HL-60/S4 treated with phorbol 12-myristate 13-acetate at 8.2 ng/mL for 4 days and 3 days (cell line): ENCODE data around the gene PUS3.

ENCODE experiments used
- in situ Hi-C: fragments of 300-500 bp; cut with MboI; formaldehyde crosslinking; loops from 2 replicates; pipeline ENCODE4 v1.15.0; 2022; ENCODE audit warnings: low sequenced_read_pairs

PUS3 gene

DNA sequence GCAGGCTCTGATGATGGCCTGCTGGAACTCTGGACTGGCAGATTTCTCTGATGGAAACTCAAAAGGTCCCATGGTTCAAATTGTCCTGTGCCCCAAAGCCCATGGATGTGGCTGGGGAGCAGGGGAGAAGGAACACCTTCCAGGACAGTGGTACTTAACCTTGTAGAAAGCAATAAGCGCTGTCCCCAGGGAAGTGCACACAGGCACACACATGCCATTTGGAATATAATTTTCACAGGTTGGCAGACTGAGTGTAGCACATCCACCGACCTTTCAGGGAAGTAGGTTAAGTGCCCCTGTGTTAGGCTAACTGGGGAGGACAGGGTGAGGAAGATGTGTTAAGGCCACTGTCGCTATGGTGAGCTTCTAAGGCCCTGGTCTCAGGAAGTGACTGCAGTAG, 19.1 kb upstream of the PUS3 start:
- in situ Hi-C loops = loop anchor here (25.0 kb wide), 1 partner anchor 265 kb away; no protein-coding TSS in a partner anchor

DNA sequence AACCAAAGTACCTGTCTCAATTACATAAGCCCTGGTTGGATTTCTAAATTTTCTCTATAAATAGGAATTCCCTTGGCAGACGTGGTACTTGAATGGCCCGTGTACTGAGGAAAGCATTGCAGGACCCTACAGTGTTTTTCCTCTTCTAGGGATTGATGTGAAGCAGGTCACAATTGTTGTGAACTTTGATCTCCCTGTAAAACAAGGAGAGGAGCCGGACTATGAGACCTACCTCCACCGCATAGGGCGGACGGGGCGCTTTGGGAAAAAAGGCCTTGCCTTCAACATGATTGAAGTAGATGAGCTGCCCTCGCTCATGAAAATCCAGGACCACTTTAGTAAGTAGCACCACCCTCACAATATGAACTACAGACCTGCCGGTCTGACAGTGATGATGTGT, 18.0 kb upstream of the PUS3 start:
- in situ Hi-C loops = loop anchor here (25.0 kb wide), 1 partner anchor 266 kb away; no protein-coding TSS in a partner anchor

DNA sequence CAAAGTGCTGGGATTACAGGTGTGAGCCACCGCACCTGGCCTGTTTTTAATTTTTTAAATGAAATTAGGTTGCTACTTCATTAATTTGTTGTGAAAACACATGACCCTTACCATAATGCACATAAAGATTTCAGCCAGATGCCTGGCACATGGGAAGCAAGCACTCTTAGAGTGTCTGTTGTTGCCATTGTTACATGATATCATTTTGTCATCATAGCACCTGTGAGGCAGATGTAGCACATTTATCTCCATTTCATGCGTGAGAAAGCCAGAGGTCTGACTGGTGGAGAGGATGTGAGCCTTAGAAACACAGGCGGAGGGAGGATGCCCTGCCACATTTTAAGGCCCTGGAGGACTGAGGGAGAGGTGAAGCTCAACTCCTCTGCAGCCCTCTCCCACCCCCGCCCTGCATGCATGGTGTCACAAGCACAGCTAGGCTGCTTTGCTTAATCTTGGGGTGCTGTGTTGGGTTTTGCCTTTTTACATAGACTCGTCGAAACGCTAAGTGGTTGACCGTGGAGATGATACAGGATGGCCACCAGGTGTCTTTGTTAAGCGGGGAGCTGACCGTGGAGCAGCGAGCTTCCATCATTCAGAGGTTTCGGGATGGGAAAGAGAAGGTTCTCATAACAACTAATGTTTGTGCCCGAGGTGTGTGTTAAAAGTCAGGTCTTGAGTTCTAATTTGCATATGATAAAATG, 15.3 kb upstream of the PUS3 start:
- in situ Hi-C loops = loop anchor here (25.0 kb wide), 1 partner anchor 269 kb away; no protein-coding TSS in a partner anchor

DNA sequence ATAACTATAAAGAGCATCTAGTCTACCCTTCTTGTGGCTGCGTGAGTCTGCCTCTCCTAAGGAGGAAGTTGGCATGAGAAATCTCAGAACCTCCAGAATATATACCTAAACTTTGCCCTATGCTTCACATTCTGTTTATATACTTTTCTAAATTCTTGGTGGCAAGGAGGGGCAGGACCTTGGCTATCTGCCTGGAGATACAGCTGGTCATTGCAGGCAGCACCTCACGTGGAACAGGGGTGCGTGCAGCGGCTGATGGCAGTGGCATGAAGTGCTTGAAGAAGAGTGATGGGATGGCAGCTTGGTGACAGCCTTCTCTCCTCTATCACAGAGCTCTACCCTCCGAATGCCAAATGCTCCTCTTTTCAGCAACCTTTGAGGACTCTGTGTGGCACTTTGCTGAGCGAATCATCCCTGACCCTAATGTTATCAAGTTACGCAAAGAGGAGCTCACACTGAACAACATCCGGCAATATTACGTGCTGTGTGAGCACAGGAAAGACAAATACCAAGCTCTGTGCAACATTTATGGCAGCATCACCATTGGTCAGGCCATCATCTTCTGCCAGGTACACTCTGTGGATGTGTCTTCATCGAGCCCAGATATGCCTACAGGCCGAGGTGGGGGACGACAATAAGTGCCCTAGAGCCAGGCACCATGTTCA, 13.8 kb upstream of the PUS3 start:
- in situ Hi-C loops = loop anchor here (25.0 kb wide), 1 partner anchor 270 kb away; no protein-coding TSS in a partner anchor

DNA sequence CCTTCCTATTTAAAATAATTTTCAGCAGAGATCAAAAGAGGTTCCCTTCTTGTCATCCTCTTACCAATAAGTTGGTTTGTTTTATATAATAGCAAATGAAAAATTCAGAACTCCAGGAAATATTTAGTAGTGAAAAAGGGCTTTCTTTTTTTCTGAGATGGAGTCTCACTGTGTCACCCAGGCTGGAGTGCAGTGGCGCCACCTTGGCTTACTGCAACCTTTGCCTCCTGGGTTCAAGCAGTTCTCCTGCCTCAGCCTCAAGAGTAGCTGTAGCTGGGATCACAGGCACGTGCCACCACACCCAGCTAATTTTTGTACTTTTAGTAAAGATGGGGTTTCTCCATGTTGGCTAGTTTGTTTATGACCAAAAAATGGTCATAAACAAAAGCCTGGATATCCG, 11.6 kb upstream of the PUS3 start:
- in situ Hi-C loops = loop anchor here (25.0 kb wide), 1 partner anchor 273 kb away; no protein-coding TSS in a partner anchor

DNA sequence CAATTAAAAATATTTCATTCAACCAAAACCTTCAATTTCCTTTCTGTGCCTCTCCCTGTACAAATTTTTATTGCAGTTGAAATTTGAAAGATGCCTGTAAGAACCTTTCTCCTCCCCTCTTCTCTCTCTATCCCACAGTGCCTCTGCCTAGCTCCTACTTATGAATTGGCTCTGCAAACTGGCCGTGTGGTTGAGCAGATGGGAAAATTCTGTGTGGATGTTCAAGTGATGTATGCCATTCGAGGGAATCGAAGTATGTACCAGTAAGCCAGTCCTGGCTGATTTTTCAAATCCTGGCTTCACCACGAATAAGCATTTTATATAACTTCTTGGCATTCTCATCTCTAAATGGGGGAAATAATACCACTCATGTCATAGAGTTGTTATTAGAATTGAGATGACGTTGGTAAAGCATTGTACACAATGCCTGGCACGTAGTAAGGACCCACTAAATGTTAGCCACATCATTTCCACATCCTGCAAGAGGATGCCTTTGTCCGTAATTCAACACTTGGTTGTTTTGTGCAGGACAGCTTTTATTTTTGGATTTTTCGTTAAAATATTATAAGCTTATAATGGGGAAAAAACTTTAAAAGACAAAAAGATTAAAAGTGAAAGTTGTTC, 7.3 kb upstream of the PUS3 start:
- in situ Hi-C loops = loop anchor here (25.0 kb wide), 1 partner anchor 277 kb away; no protein-coding TSS in a partner anchor

DNA sequence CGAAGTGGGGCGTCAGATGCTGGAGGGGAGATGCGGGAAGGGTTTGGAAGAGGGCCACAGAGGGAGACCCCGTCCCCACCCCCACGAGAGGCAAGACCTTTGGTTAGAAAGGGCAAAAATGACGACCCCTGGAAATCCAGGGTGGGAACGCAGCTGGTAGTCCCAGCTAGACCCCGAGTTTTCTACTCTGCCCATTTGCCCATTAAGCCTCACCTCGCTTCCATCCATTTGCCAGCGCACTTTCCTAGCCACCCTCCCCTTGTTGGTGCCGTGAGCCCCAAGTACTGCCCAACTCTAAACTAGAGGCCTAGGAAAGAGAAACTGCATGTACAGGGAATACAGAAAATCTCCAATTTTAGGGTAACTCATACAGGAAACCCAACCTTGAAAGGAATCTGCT, 1.7 kb upstream of the PUS3 start:
- in situ Hi-C loops = loop anchor here (25.0 kb wide), 1 partner anchor 283 kb away; no protein-coding TSS in a partner anchor

DNA sequence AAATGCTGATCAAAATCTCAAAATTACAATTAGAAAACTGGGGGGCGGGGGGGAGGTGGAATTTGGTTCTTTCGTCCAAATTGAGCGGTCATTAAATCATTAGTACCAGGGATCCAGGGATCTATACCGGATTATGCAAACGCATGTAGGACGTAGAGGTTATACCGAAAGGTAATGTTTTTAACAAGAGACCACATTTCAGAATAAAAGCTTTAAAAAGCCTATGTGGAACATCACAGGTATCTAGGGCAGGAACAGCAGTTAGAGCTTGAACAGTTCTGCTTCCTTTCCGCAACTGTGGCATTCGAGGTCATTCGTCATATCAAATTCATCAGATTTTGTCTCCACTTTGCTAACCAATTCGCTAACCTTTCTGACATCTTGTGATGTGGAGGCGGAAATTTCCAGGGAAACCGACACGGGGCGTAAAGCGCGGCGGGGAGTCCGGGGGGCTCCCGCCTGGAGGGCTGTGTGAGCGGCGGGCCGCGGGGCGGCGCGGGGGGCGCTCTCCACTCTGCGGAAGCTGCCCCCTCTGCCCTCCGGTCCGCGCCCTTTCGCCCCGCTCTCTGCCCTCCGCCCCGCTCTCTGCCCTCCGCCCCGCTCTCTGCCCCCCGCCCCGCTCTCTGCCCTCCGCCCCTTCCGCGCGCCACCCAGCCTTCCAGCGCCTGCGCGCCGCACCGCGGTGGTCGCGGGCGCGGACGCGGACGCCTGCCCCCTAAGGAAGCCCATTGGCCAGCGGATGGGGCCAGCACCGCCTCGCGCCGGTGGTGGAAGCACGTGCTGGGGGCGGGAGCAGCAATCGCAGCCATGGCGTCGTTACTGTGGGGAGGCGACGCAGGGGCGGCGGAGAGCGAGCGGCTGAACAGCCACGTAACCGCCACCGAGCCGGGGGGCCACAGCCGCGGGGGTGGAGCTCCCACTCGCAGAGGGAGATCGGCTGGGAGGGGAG, 979 bp upstream of the PUS3 start, which contains the start of gene DDX25:
DDX25 (plus strand) TSS at position 798 of the 949 bp plus-strand sequence; CDS start at position 808, 10 bp downstream.
- in situ Hi-C loops = loop anchor here (25.0 kb wide), 1 partner anchor 283 kb away; no protein-coding TSS in a partner anchor

DNA sequence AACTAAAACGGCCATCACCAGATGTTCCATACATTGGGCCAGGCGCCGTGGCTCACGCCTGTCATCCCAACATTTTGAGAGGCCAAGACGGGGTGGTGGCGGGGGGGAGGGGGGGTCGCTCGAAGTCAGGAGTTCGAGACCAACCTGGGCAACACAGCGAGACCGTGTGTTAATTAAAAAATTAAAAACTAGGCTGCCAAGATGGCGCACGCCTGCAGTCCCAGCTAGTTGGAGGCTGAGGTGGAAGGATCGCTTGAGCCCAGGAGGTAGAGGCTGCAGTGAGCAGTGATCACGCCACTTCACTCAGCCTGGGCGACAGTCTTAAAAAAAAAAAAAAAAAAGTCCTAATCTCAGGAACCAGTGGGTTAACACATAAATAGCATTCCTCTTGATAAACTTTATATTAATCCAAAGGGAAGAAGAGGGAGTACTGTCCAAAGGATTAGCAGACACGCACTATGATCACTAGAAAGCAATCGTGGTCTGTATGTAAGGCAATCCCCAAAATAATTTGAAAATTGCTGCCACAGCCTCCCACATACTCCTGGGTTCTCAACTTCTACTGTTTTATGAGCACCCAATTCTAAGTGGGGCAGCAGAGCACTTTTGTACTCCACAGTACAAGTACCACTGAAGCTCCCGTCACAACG, 604 bp downstream of the PUS3 start:
- in situ Hi-C loops = loop anchor here (25.0 kb wide), 1 partner anchor 285 kb away; no protein-coding TSS in a partner anchor

DNA sequence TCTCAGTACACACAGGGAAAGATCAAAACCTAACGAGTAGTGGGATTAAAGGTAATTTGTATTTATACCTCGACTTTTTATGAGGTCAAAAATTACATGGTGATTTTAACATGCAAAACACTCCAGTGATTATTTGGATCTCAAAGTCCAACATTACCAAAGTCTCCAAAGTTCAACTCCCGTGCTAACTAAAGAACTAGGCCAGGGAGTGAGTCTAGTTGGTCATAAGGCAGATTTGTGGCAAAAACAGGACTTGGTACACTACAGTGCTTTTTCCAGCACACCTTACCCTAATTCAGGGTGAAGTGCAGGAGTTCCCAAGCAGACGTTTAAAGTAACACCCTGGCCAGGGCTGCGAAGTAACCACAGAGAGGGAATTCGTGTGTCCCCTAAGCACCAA, 1.1 kb downstream of the PUS3 start:
- in situ Hi-C loops = loop anchor here (25.0 kb wide), 1 partner anchor 285 kb away; no protein-coding TSS in a partner anchor

DNA sequence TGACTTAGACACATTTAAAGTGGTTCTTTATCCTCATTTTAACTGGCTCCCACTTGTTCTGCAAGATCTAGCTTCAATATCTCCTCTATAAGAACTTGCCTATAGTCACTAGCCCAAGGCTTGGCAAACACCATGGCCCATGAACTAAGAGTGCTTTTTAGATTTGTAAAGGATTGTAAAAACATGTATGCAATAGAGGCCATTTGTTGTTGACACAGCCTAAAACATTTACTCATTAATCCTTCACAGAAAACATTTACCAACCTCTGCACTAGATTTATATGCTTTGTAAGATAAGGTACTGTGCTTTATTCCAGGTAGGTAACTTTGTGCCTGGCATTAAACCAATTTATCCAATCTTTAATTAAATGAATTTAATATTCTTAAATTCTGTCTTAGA, 10.0 kb downstream of the PUS3 start:
- in situ Hi-C loops = no loop called here

DNA sequence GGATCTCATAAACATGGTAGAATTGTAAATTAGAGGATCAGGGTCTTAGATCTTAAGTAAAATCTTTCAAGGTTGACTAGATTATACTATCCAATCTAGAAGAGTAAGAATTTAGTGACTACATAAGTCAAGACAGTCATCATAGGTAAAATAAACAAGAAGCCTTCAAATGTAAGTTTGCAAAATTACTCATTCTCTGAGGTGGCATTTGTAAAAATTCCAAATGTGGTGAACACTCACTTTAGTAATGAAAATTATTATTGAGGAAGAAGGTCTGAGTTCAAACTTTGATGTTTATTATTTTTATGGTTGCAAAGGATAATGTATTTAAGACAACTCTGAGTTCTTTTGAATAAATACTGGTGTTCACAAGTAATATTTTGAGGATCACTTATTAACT, 10.9 kb downstream of the PUS3 start:
- in situ Hi-C loops = no loop called here

DNA sequence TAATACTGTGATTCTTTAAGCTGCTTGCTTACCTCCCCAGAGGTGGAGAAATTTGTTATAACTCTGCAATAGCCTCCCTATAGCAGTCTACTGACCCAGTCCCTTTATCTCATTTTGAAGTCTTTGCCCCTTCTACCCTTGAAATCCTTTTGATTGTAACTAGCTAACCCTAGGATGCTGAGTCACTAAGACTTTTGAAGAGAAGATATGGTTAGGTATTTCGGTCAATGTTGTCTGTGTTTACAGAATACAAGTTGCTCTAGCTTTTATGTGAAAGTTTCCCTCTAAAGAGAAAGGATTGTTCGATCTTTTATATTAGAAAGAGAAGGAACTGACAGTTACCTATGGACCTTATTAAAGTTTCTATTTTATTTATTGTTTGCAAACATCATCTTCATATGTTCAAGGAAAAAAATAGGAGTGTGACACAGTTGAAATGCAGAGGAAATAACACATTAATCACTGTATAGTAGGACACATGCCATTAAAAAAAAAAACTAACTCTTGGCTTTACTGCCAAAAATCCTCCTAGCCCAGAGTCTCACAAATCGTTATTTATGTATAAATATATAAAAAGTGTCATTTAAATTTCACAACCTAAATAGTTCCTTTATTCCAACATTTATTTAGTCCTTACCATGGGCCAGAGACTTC, 12.4 kb downstream of the PUS3 start:
- in situ Hi-C loops = no loop called here

DNA sequence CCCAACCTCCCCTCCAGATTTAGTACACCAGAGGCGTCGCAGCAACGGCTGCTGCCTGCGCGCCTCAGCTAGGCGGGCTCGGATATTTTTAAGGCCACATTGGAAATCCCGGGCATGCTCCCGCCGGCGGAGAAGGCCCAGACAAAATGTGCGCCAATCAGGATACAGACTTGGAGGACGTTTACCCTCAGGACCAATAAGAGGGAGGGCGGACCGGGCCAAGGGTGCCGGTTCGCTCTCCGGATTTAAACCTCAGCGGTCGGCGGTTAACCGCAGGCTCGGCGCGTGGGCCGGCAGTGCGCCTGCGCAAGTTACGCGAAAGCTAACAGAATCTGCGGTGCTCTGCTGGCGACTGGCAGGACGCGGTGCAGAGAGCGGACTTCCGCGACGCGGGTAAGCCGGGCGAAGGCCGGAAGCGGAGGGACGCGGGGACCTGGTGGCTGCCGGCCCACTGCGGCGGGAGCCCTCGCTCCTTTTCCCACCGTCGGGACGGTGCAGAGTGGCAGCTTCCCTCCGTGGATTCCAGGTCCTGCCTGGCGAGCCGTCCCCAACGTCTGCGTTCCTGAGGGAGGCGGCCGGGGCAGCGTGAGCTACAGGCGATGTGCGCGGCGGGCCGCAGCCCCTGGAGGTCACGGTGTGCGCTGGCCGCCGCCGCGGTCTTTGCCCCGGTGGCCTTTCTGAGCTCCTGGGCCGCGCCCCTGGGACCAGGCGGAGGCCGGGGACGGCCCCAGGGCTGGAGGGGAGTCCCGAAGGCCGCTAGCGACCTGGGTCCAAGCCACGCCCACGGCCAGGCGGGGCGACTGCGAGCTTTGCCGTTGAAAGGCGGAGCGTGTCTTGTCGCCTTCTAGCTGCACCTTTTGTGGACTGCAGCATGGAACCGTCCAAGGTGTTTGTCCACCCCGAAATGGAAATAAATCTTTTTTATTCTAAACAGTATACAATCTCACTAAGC, 15.4 kb downstream of the PUS3 start, which contains the start of gene HYLS1:
HYLS1 (plus strand) TSS at position 296 of the 952 bp plus-strand sequence. CDS start 11,701 bp downstream, outside the sequence.
- in situ Hi-C loops = no loop called here

DNA sequence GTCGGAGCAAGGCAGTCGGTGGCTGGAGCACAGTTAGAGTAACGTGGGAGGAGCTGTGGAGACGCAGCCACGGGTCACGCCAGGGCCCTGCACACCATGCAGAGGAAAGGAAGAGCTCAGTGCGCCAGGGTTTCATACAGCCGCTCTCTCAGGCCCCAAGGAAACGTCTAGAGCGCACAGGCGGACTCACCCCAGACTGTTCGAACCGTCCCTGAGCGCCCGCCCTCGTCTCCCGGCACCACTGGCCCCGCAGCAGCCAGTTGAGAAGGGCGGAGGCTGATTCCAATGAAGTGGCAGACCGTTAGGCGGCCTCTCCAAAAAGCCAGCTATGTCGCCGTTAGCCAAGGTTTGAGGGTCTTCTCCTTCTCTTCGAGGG, 16.0 kb downstream of the PUS3 start:
- in situ Hi-C loops = no loop called here

DNA sequence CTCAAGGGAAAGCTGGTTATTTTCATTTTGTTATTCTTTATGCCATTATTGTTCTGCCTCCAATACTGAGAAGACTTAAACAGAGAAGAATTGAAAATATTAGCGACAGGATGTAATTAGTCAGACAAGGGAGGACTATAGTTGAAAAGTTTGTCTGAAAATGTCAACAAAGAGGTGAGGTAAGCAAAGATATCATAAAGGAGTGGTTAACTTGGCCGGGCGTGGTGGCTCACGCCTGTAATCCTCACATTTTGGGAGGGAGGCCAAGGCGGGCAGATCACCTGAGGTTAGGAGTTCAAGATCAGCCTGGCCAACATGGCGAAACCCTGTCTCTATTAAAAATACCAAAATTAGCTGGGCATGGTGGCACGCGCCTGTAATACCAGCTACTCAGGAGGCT, 19.6 kb downstream of the PUS3 start:
- in situ Hi-C loops = no loop called here

DNA sequence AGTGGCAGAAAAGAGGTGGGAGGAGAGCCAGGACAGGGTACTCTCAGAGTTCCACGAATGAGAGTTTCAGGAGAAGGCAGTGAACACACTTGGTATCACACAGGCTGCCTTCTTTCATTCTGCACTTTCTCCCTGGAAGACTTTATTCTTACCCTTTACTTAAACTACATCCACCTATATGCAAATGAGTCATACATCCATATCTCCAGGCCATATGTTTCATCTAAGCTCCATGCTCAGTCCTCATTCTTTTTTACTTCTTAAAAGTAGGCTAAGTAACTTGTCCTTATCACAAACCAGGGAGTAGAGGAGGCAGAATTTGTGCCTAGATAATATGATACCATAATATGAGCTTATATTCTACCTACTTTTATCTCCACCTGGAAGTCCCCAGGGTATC, 21.7 kb downstream of the PUS3 start:
- in situ Hi-C loops = no loop called here

DNA sequence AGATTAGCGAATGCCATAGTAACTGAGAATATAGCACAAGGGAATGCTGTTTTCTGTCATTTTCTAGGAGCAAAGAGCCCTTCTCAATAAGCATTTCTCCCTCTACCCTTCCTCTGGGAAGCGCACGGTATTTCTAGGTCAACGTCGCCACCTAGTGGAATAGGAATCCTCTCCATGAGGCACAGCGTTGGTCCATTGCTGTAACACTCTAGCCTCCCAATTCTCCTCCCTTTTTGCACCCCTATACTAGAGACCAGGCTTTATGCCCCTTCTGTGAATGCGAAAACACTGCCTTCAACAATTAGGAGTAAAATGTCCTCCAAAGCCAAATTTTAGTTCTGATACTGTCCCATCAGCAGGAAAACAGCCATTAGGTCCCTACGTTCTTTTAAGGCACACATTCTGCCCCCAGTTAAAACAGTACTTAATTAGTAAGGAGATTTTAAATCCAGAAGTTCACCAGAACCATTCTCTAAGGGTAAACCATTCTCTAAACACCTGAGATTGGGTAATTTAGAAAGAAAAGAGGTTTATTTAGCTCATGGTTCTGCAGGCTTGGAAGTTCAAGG, 28.4 kb downstream of the PUS3 start:
- in situ Hi-C loops = no loop called here
